Renal cortical epithelial cell (primary cell): ENCODE results near the gene SRSF3. TPM values are rescaled to one million over a fixed set of nuclear protein-coding genes. Genes with fewer than 3 reads are reported as not detected.
"Not testable (repeated sequence)": the region's sequence is repeated elsewhere in the genome, so short reads cannot be mapped to it uniquely, and the experiment has no call there.

Experiments
- DNase-seq: peaks from one replicate; pipeline ENCODE4 v3.0.0-alpha.2; 2011; ENCODE audit warnings: low read depth
- total RNA-seq: library from RNA; depleted of rRNA; stranded (reverse); fragments of >200 nt; gene quantifications from 2 replicates; pipeline ENCODE4 v1.2.3, GENCODE V29; 2014

Gene SRSF3
- total RNA-seq, 1 donor from 2014 or later = 305 TPM

DNA sequence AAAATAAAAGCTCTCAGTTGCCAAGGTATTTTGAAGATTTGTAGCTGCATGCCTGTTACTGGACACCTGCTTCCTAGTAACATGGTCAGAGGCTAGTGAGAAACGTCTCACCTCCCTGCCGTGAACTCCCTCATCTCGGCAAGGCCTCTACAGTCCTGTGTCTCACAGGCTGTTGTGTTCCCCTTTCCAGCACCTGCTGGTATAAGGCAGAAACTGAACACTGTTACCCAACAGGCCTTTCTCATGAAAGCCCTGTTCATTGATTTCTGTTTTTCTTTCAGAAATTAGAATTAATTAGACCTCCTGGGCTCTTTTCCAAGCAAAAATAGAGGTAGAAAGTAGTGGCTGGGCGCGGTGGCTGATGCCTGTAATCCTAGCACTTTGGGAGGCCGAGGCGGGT lies 17.6 kb upstream of the SRSF3 start:
- peak; percentile 54 for DNase-seq

DNA sequence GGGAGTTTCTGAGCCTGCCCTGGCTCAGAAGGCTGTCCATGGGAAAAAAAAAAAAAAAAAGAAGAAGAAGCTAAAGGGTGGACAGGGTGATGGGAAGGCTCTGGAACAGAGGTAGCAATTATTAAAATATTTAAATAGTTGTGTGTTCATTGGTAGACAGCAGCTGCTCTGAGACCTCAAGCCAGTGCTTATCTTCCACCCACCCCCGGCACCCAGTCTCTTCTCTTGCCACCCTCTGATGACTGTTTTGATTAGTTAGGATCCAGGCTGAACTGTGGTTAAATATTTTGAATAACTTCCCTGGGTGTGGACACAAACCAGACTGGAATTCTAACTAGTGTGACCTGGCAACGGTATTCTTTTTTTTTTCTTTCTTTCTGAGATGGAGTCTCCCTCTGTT lies 16.9 kb upstream of the SRSF3 start:
- DNase-seq = peak; percentile 96

DNA sequence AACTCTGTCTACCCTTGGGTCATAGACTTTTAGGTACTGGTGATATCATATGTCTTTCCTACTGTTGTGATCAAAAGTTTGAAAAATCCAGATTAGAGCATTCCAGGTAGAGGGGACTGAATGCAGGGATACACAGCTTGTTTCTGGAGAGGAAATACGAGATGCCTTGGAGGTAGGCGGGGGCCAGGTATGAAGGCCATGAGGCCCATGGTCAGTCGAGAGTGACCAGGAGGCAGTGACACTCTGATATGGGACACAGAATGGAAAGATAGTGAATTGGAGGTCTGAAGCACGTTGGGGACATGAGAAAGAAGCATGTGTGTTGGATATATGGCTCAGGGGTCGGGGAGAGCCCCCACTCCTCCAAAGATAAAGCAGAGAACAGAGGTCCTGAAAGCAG lies 16.1 kb upstream of the SRSF3 start:
- no peak for DNase-seq

DNA sequence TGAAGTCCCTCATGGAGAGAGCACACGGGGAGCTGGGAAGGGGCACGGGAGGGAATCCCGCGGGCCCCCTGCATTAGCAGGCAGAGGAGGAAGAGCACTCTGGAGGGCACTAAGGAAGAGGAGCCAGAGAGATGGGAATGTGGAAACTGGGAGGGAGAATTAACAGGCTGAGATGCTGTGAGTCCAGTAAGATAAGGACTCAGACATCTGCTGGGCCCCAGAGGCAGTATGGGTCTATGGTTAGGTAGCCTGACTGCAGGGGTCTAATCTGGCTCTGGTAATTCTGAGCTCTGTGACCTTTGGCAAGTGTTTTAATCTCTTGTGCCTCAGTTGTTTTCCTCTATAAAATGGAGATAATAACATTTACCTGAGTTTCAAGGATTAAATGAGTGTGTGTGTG lies 15.7 kb upstream of the SRSF3 start:
- no peak for DNase-seq

DNA sequence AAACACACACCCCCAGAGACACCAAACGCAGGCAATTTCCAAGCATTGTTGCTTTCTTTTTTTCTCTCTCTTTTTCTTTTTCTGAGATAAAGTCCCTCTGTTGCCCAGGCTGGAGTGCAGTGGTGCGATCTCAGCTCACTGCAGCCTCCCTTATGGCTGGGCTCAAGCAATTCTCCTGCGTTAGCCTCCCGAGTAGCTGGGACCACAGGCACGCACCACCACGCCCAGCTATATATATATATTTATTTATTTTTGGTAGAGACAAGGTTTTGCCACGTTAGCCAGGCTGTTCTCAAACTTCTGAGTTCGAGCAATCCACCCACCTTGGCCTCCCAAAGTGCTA lies 14.0 kb upstream of the SRSF3 start:
- DNase-seq = no peak

DNA sequence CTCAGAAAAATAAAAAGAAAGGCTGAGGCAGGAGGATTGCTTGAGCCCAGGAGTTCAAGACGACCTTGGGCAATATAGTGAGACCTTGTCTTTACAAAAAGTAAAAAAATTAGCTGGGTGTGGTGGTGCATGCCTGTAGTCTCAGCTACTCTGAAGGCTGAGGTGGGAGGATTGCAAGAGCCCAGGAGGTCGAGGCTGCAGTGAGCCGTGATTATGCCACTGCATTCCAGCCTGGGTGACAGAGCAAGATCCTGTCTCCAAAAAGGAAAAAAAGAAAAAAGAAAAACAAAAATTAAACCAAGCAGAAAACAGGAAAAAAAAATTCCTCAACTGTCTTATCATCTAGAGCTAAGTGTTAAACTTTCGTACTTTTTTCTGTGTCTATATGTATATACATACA lies 12.4 kb upstream of the SRSF3 start:
- no peak for DNase-seq

DNA sequence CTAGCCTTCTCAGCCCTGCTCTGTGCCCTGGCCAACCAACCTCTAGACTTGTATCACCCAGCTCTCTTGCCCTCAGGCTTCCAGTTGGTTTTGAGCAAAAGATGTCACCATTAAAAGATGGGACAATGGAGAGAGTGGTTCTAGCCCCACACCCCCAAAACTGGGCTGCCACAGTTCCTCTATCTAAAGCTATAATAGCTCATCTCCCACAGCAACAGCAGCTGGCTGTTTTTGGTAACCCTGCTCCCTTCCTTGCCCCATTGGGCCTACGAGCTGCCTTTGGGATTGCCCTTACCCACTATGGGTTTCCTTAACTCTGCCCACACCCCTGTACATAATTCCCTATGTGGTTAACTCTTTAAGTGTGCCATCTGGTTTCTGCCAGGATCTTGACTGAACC lies 7.6 kb upstream of the SRSF3 start:
- no peak for DNase-seq

DNA sequence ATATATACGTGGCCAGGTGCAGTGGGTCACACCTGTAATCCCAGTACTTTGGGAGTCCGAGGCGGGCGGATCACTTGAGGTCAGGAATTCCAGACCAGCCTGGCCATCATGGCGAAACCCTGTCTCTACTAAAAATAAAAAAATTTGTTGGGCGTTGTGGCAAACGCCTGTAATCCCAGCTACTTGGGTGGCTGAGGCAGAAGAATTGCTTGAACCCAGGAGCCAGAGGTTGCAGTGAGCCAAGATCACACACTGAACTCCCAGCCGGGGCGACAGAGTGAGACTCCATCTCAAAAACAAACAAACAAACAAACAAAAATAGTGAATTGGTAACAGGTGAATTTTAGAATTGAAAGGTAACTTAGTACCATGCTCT lies 5.1 kb upstream of the SRSF3 start:
- not testable (repeated sequence) for DNase-seq

DNA sequence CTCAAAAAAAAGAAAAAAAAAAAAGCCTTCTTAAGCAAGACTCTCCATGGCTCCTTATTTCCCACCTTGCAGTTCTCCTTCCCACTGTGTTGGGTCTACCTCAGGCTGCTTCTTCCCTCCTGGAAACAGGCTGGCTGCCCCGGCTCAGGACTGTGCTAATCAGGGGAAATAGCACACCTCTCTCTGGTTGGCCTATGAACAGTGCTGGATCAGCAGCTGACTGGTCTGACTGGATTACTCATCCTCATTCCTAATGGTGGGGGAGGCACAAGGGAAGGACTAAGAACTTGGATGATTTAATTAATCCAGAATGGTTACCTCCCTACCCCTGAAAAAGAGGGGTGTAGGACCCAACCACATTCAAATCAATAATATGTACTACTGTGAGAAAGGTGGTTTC lies 3.9 kb upstream of the SRSF3 start:
- DNase-seq = peak; percentile 89

DNA sequence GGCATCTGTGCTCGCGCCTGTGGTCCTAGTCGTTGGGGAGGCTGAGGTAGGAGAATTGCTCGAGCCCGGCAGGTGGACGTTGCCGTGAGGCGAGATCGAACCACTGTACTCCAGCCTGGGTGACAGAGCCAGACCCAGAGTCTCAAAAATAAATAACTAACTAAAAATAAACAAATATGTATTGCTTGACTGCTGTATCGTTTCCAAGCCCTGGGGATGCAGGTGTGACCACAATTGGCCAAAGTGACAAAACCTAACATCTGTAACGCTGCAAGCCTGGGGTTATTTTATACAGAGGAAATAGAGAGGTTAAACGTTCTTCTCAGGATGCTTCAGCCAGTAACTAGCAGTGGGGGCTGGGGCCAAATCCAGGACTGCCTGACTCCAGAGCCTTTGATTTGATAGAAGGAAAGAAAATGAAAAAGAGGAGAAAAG lies 1.9 kb upstream of the SRSF3 start:
- no peak for DNase-seq

DNA sequence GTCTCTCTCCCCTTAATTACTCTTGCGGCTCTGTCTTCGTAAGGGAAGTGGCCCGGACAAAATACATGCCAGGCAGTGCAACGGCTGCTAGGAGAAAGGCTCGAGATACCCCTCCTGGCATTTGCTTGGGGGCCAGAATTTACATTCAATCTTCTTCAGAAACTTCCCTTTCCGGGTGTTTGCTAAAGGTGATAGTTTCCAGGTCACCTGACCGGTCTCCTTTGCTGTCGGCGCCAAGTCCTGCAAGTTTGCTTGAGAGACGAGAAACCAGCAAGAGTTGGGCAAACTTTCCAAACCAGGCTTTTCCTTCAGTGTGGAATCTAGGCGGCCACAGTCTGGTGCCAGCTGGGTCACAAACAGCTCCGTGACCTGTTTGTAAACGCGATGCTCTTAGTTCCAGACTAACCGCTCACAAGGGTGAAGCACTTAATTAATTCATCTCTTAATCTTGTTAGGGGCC lies 563 bp upstream of the SRSF3 start:
- peak; percentile 70 for DNase-seq

DNA sequence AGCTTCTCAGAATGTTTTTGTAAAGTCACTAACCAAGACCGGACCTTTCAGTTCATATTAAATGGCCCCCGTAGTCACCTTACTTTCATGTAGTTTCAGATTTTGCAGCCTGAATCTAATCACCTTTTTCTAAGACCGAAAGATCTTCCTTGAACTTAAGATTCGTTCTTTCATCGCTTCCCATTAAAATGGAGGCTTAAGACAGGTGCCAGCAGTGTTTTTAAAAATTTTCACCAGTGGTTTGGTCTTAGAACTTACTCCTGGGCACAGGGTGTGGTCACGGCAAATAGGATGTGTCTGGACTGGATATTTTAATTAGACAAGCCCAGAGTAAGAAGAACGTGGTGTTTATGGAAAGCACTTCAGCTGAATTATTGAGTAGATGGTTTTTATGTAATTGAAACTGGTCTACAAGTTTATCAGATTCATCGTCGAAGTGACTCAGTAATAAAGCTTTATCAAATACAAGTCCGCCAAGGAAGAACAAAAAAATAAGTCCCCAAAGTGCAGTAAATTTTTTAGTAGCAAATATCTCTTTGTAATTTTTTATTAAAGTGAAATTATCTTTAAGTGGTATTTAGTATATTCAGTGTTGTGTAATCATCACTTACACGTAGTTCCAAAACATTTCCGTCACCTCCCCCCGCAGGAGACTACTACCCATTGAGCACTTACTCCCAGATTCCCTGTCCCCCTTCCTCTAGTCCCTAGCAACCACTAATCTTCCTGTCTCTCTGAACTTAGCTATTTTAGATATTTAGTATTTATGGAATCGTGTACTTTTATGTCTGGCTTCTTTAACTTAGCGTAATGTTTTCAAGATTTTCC lies 868 bp downstream of the SRSF3 start:
- DNase-seq = no peak

DNA sequence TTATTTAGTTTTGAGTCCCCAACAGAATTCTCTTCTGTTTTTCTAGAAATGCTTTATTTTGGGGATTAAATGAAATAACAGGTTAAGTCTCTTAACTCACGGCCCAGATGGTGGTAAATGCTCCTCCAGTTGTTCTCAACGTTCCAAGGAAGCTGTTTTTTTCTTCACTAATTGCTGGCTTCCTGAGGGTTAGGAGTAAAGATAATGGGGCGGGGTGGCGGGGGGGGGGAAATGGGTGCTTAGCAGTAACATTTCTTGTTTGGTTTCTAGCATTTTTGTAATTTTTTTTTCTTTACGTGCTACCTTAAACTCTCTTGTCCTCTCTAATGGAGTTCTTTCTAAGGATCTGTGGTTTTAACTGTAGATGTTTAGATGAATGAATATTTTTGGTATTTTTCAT lies 2.2 kb downstream of the SRSF3 start:
- DNase-seq = no peak

DNA sequence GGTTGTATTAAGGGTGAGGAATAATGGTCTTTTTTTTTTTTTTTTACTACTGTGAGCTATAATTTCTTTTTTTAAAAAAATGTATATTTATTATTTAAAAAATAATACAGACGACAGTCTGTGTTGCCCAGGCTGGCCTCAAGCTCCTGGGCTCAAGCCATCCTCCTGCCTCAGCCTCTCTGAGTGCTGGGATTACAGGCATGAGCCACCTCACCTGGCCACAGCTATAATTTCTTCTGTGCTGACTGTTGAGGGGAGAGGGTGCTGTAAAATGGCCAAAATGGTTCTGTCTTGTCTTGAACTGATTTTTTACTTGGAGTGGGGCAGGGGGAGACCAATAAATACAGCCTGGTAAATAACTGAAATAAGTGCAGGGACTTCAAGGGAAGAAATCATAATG lies 3.6 kb downstream of the SRSF3 start:
- DNase-seq = no peak

DNA sequence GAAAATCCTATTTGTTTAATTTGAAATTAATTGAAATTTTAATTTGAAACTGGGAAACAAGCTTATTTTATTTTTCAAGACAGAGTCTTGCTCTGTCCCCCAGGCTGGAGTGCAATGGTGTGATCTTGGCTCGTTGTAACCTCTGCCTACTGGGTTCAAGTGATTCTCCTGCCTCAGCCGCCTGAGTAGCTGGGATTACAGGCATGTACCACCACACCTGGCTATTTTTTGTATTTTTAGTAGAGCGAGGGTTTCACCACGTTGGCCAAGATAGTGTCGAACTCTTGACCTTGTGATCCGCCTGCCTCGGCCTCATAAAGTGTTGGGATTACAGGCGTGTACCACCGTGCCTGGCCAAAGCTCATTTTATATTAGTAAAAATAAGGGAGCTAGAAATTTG lies 4.2 kb downstream of the SRSF3 start:
- no peak for DNase-seq

DNA sequence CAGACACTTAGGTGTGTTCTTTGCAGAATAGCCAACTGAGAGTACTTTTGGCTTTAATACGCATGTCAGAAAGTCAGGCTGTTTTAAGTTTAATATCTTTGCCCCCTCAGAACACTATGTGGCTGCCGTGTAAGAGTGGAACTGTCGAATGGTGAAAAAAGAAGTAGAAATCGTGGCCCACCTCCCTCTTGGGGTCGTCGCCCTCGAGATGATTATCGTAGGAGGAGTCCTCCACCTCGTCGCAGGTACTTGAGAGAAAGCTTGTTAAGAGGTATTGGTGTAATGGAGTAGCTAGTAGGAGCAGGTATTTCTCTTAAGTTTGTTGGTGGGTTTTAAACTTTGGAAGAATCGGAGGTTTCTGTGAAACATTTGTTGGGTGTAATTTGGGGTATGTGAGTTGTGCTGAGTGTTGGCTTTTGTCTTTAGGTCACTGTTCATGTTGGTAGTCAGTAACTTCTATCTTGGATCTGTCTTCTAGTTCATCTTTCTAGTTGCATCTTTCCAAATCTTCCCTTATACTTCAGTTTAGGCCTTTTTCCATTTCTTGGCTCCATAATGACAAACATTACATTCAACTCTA lies 4.7 kb downstream of the SRSF3 start:
- no peak for DNase-seq

DNA sequence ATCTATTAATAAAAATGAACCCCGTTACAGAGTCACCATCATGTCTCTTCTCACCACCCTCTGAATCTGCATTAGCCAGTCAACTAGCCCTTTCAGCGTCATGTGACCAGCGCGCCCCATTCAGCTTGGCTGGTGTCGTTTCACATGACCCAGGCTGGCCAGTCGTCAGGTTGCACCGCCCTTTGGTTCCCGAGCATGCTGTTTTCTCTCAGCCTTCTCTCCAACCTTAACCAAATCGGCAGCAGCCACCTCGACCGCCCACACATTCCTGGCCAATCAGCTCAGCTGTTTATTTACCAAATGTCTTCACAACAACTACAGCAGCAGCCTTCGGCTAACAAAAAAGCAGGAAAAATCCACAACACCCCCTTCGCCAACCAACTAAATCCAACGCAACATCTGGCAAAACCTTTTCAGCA lies 5.6 kb downstream of the SRSF3 start:
- DNase-seq = peak; percentile 61

DNA sequence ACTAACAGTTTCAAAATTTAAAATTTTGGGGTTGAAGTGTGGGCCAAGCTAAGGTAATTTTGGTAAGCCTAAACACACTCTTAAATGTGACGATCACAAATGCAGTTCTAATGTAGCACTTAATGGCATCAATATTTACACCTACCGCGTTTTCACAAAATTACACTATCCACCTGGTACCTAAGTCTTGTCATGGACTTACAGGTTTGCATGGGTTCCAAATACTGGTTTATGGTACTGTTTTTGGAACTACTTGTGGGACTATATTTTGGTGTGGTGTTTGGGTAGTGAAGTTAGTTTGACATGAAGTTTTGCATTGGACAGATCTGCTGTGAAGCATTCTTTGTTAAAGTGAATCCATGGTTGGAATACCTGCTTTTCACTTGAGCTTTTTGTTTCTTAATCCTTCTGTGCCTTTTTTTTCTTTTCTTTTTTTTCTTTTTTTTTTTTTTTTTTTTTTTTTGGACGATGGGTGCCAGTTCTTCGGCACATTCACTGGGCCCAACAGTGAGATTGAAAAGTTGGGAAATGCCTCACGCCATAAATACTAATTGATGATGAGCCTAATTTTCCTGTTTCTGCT lies 6.5 kb downstream of the SRSF3 start:
- DNase-seq = no peak

DNA sequence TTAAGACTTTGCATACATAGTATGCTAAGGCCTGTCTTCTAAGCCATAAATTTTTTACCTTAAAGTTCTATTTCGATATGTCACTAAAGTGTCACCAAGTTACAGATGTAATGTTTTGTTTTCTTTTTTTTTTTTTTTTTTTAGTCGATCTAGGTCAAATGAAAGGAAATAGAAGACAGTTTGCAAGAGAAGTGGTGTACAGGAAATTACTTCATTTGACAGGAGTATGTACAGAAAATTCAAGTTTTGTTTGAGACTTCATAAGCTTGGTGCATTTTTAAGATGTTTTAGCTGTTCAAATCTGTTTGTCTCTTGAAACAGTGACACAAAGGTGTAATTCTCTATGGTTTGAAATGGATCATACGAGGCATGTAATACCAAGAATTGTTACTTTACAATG lies 7.7 kb downstream of the SRSF3 start:
- not testable (repeated sequence) for DNase-seq

DNA sequence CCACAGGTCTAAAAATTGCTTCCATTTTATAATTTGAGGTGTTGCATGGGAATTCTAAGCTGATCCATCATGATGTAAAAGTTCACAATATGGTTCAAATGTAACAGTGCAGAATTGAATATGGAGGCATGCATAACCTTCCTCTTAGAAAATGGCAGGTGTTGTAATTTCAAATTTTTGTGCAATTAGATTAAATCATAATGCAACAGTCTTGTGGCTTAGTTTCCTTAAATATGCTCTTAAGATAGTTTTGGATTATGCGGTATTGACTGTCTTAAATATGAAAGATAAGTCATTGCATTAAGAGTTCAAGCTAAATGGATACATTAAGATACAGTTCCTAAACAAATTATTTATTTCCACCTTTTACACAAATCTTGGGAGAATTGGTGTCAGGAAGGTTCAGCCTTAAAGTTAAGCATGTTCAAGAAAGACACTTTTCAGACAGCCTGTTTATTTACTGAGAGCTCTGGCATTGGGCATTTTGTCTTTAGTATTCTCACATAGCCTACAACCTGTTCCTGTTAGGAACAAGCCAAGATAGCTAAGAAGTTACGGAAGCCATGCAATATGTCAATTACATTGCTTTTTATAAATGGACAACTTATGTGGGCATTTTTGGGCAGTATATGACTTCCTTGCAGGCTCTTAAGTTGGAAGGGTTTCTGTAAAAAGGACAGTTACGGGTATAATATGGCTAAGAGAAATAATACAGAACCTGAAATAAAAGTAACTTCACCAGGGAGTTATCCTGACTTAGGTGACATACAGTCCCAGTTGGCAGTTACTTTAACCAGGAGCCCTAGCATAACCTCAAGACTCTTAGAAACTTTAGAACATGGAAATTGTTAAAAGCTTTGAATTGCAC lies 9.3 kb downstream of the SRSF3 start:
- no peak for DNase-seq

DNA sequence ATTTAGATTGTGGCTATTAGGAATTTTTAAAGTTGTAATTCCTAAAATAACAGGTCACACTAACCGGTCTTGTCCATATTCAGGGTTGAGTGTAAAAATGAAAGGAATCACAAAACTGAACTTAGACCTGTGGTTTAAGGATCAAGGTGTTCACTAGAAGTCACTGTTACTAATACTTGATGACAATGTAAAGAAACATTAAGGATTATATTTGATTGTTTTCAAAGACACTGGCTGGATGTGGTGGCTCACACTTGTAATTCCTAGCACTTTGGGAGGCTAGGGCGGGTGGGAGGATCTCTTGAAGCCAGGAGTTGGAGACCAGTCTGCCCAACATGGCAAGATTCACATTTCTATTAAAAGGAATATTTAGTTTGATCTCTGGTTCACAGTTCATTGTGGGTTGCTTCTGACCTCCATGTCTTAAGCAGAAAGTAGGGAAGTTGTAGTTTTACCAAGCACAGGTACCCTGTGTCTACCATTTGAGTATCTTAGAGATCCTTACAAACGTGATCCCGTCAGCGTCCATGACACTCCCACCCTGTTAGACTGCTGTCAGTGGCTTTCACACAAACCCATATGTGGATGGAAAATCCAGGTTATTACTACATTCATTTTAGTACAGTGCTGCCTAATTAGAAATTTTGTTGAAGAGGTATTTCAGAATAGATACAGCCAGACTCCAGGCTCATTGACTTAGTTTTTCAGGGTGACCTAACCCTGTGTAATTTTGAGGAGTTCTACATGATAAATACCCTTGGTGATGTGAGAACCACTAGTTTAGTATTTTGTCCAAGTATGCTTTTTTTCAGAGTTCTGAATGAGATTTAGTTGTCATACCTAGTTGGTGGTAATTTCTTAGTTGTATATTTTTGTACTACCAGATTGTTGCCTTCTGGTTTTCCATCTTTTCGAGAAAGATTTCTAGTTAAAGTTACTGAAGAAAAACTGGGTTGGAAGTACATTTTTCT lies 10.2 kb downstream of the SRSF3 start:
- DNase-seq = no peak
